ENCODE measurements around the gene TRPC4AP. TPM values are rescaled to one million over a fixed set of nuclear protein-coding genes. Genes with fewer than 3 reads are reported as not detected.

TRPC4AP gene
- polyA plus RNA-seq, 2 of the 4 experiments (the other 2 are of a cell fraction): 51.4 to 55.3 TPM

- FAIRE-seq: no peak
- Histone ChIP-seq H3K4me3 (no peak overlapping the region), H3K4me2 (peak overlapping the region; percentile 4; the same call in 1 of the 3 replicates), H3K27ac (peak overlapping the region; percentile 71 to 78; a peak in 5 of 6 replicates), H3K4me1 (peaks cover 43% of the 10 kb centered on the region), H3K9me3 (no peaks in the 10 kb centered on the region)
- DNase-seq (ENCODE audit: low read depth in 1 of 2, low spot score in 1 of 2): peak in 1 of 2 experiments; percentile 53
- POLR2A ChIA-PET: no interaction called here
- ATAC-seq: peak; percentile 59 to 70; a peak in 4 of 6 replicates
- TF ChIP-seq EHF (CRISPR knock-in tag; IDR thresholded peaks at IDR 0.05): no peak
- TF ChIP-seq POLR2AphosphoS2 (conservative IDR thresholded peaks at IDR 0.05; ENCODE audit: low read length): no peak
- peak in 1 of 2 experiments; percentile 38; a peak in 1 of 5 replicates for TF ChIP-seq JUN (IDR thresholded peaks at IDR 0.05)
- no peak for TF ChIP-seq PHF8 (IDR thresholded peaks at IDR 0.05; ENCODE audit: borderline replicate concordance, low read depth)
- TF ChIP-seq SREBF2 (IDR thresholded peaks at IDR 0.05): no peak
- TF ChIP-seq FOSB (CRISPR knock-in tag; IDR thresholded peaks at IDR 0.05): no peak
- no peak for TF ChIP-seq NPAS2 (CRISPR knock-in tag; IDR thresholded peaks at IDR 0.05; ENCODE audit: borderline replicate concordance)
- 0 out of 5 replicates have a peak, but pooled peaks of 1 of the 2 experiments have one; percentile 22 for TF ChIP-seq EP300 (IDR thresholded peaks at IDR 0.05)
- 0 out of 2 replicates have a peak, but pooled peaks have one; percentile 22 for TF ChIP-seq MAX (IDR thresholded peaks at IDR 0.05)
- no peak for TF ChIP-seq CHD2 (IDR thresholded peaks at IDR 0.05; ENCODE audit: low read length, partially characterized antibody)
- TF ChIP-seq NR3C1 (IDR thresholded peaks at IDR 0.05): no peak
- TF ChIP-seq CEBPB (IDR thresholded peaks at IDR 0.05): no peak
- no peak for TF ChIP-seq FOSL2 (IDR thresholded peaks at IDR 0.05)
- TF ChIP-seq FOSL2 (CRISPR knock-in tag; IDR thresholded peaks at IDR 0.05): peak; percentile 3; the same call in 1 of the 2 replicates
- TF ChIP-seq SMC3 (IDR thresholded peaks at IDR 0.05): no peak
- no peak for TF ChIP-seq MYC (IDR thresholded peaks at IDR 0.05; ENCODE audit: borderline replicate concordance, low read length)
- TF ChIP-seq TFCP2L1 (CRISPR knock-in tag; IDR thresholded peaks at IDR 0.05): no peak
- CTCF ChIA-PET: interaction anchor here (0.9 to 1.9 kb wide), 6 partner anchors 9 to 133 kb away, joined by 3 to 5 read pairs (median 3); no protein-coding TSS in a partner anchor
- 72% methylated on average over 11 of the region's 11 CpGs for WGBS (ENCODE audit: missing lambda C conversion rate)
Observed at GRCh38 chr20:35135867-35136586, 43.4 kb upstream of the TRPC4AP start.

DNA sequence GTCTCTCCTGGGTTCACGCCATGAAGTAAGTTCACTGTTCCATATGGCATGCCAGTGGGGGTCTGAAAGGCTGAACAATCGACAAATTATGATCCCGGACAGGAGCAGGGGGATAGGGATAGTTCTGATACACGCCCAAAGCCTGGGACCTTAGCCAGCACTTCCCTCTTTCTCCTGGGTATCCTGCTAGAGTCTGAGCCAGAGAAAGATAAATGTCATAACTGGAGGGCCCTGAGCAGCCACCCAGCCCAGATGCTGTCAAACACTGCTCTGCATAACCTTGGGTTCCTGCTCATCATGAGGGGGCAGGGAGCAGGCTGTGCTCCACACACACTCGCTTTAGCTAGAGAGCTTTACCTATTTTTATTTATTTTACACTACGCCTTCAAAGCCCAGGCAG is 42.3 kb upstream of the TRPC4AP start:
- DNase-seq (ENCODE audit: low read depth in 1 of 2, low spot score in 1 of 2) (no peak), FAIRE-seq (no peak), ATAC-seq (peak in 1 of 2 experiments; percentile 25; a peak in 1 of 6 replicates)
- H3K4me3 ChIP-seq: no peak overlapping the region
- no peaks in the 10 kb centered on the region for H3K9me3 ChIP-seq
- 90% methylated on average over 6 of the region's 6 CpGs for WGBS (ENCODE audit: missing lambda C conversion rate)
- H3K4me1 ChIP-seq: peaks cover 42% of the 10 kb centered on the region
- CTCF ChIA-PET: interaction anchor here (3.3 kb wide), 1 partner anchor 39 kb away, joined by 14 read pairs; no protein-coding TSS in a partner anchor
- peak overlapping the region; percentile 71 to 78 for H3K27ac ChIP-seq
- H3K4me2 ChIP-seq: no peak overlapping the region
- no peak for TF ChIP-seq GATA3 (IDR thresholded peaks at IDR 0.05; ENCODE audit: borderline replicate concordance)
- POLR2A ChIA-PET: no interaction called here

GRCh38 chr20:35134472-35134871 is 41.9 kb upstream of the TRPC4AP start:
- Histone ChIP-seq H3K27ac (peak overlapping the region; percentile 71 to 78), H3K4me2 (no peak overlapping the region), H3K9me3 (no peaks in the 10 kb centered on the region), H3K4me3 (no peak overlapping the region), H3K4me1 (peaks cover 46% of the 10 kb centered on the region)
- no peak for FAIRE-seq
- 92% methylated on average over 9 of the region's 9 CpGs for WGBS (ENCODE audit: missing lambda C conversion rate)
- ATAC-seq: no peak
- POLR2A ChIA-PET: no interaction called here
- DNase-seq (ENCODE audit: low read depth in 1 of 2, low spot score in 1 of 2): no peak
- CTCF ChIA-PET: interaction anchor here (0.6 to 3.3 kb wide), 4 partner anchors 38 to 280 kb away, joined by 3 to 14 read pairs (median 3); no protein-coding TSS in a partner anchor
- TF ChIP-seq BCL3 (IDR thresholded peaks at IDR 0.05): no peak
- TF ChIP-seq HOXA7 (CRISPR knock-in tag; IDR thresholded peaks at IDR 0.05): no peak
- TF ChIP-seq TFCP2L1 (CRISPR knock-in tag; IDR thresholded peaks at IDR 0.05): no peak
- TF ChIP-seq RNF2 (IDR thresholded peaks at IDR 0.05; ENCODE audit: borderline replicate concordance, low read depth): no peak
